ENCODE results near the gene GNB1L. TPM values are rescaled to one million over a fixed set of nuclear protein-coding genes. Genes with fewer than 3 reads are reported as not detected.

Gene GNB1L
- total and polyA plus RNA-seq, 9 of the 15 experiments (the other 6 are each of a cell fraction or from before 2014, with no cell fraction given): 0.56 to 50.5 (median 10.2) TPM

- TF ChIP-seq SRF (CRISPR knock-in tag; IDR thresholded peaks at IDR 0.05) (no peak), RFX1 (IDR thresholded peaks at IDR 0.05) (no peak), CEBPG (CRISPR knock-in tag; IDR thresholded peaks at IDR 0.05) (no peak), CEBPG (tag; conservative IDR thresholded peaks at IDR 0.05 in 1 of 2, IDR thresholded peaks at IDR 0.05 in 1 of 2) (no peak), ZNF311 (CRISPR knock-in tag; IDR thresholded peaks at IDR 0.05) (no peak), ID3 (CRISPR knock-in tag; IDR thresholded peaks at IDR 0.05) (no peak), ID3 (tag; IDR thresholded peaks at IDR 0.05) (peak; percentile 18; the same call in 1 of the 2 replicates), ZFP30 (CRISPR knock-in tag; IDR thresholded peaks at IDR 0.05; ENCODE audit: borderline replicate concordance) (no peak), SIN3B (IDR thresholded peaks at IDR 0.05; ENCODE audit: low read depth) (no peak), ZNF133 (CRISPR knock-in tag; IDR thresholded peaks at IDR 0.05) (no peak), ZNF639 (CRISPR knock-in tag; conservative IDR thresholded peaks at IDR 0.05 in 1 of 2, IDR thresholded peaks at IDR 0.05 in 1 of 2) (no peak), GABPA (tag; conservative IDR thresholded peaks at IDR 0.05; ENCODE audit: low read depth) (no peak), FIP1L1 (IDR thresholded peaks at IDR 0.05; ENCODE audit: low read depth, low read length, poor library complexity, severe bottlenecking) (peak; percentile 4), CEBPZ (IDR thresholded peaks at IDR 0.05; ENCODE audit: borderline replicate concordance, low read depth, low read length) (no peak), NFE2L1 (tag; IDR thresholded peaks at IDR 0.05; ENCODE audit: borderline replicate concordance, low read depth) (no peak)
Observed at GRCh38 chr22:19748991-19749664, 105.5 kb downstream of the GNB1L start (continued).
